Peyer's patch (tissue), 4 donors: Measurements from ENCODE around the gene STPG1. TPM values are rescaled to one million over a fixed set of nuclear protein-coding genes. Genes with fewer than 3 reads are reported as not detected.

Experiments
- DNase-seq, 3 donors: peaks; one replicate each; pipeline ENCODE4 v3.0.0-alpha.2; 2017 to 2019
- H3K27ac ChIP-seq, 4 donors: fragments of 200-600 bp; sonication (generic); one replicate each; pipeline ENCODE4 v1.5.1; 2016 to 2019
- H3K27me3 ChIP-seq, 2 donors: fragments of 200-600 bp; sonication (generic); one replicate each; pipeline ENCODE4 v1.5.1; 2019
- H3K36me3 ChIP-seq, 3 donors: fragments of 200-600 bp; sonication (generic); one replicate each; pipeline ENCODE4 v1.5.1; 2016 to 2019
- H3K4me1 ChIP-seq, 4 donors: fragments of 200-600 bp; sonication (generic); one replicate each; pipeline ENCODE4 v1.5.1; 2016 to 2019
- H3K4me3 ChIP-seq, 4 donors: fragments of 200-600 bp; sonication (generic); 1 replicate in 3 of 4; 2 replicates in 1 of 4; pipeline ENCODE4 v1.5.1; 2016 to 2019; ENCODE audit warnings: mild to moderate bottlenecking in 1 of 4
- H3K9me3 ChIP-seq, 4 donors: fragments of 200-600 bp; sonication (generic); one replicate each; pipeline ENCODE4 v1.5.1; 2016 to 2019; ENCODE audit warnings: mild to moderate bottlenecking in 1 of 4
- POLR2A ChIP-seq, 2 donors: fragments of 450-650 bp; IDR thresholded peaks; one replicate each; pipeline ENCODE4 v1.5.1; 2017; ENCODE audit warnings: antibody characterized with exemption in 2 of 2, mild to moderate bottlenecking in 2 of 2, moderate library complexity in 2 of 2
- total RNA-seq, 4 donors: library from RNA; depleted of rRNA; stranded (reverse); fragments of >200 nt; gene quantifications; one replicate each; pipeline ENCODE4 v1.1.0, GENCODE V29; 2016
- TF ChIP-seq, protein P1 (sequence below), 6 experiments: fragments of 450-650 bp in 4 of 6; fragments of 200-600 bp in 2 of 6; sonication (generic) in 1 of 6; IDR thresholded peaks; one replicate each; pipeline ENCODE4 v1.5.1; 2017 to 2019; ENCODE audit warnings: antibody characterized with exemption in 6 of 6, mild to moderate bottlenecking in 3 of 6, moderate library complexity in 1 of 6

Gene STPG1
- total RNA-seq, 4 donors from 2014 or later = 3.3 to 16.5 (median 15.1) TPM

DNA sequence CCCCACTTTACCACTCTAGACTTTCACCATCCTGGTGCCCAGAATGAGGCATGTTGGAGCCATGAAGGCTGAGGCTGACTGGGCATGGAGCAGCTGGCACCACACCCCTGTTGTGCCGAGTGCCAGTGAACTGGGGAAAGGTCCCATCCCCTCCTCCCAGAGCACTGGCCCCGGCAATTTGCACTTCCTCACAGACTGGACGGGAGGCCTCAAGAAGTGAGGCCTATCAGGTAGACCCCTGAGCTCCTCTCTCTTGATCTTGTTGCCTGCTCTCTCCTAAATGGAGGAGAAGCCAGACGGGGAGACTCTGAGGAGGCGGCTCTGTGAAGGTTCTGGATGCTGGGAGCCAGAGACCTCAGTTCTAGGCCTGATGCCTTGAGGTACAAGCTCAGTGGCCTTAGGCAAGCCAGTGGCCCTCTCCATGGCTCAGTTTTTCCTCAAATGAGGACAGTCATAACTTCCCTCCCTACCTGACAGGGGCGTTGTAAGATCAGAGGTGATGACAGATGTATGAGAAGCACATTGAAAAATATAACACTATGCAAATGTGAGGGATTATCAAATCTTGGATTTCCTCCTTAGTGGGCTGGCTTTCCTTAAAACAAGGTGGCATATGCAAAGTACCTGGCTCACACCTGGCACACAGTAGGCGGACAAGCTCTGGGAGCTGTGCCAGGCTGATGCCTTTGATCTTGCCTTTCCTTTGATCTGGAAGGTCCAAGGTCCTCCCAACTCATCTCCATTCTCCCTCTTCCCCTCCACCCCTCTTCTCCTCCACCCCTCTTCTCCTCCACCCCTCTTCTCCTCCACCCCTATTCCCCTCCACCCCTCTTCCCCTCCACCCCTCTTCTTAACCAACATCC, 87.8 kb downstream of the STPG1 start:
- no peaks in the 10 kb centered on the region for H3K27me3 ChIP-seq
- H3K36me3 ChIP-seq = no peaks in the 10 kb centered on the region
- no peak for DNase-seq
- H3K9me3 ChIP-seq = no peaks in the 10 kb centered on the region
- TF ChIP-seq, protein P1, sequence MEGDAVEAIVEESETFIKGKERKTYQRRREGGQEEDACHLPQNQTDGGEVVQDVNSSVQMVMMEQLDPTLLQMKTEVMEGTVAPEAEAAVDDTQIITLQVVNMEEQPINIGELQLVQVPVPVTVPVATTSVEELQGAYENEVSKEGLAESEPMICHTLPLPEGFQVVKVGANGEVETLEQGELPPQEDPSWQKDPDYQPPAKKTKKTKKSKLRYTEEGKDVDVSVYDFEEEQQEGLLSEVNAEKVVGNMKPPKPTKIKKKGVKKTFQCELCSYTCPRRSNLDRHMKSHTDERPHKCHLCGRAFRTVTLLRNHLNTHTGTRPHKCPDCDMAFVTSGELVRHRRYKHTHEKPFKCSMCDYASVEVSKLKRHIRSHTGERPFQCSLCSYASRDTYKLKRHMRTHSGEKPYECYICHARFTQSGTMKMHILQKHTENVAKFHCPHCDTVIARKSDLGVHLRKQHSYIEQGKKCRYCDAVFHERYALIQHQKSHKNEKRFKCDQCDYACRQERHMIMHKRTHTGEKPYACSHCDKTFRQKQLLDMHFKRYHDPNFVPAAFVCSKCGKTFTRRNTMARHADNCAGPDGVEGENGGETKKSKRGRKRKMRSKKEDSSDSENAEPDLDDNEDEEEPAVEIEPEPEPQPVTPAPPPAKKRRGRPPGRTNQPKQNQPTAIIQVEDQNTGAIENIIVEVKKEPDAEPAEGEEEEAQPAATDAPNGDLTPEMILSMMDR (IDR thresholded peaks at IDR 0.05) = no peak
- TF ChIP-seq POLR2A (IDR thresholded peaks at IDR 0.05) = no peak
- H3K4me1 ChIP-seq = peaks cover 0 to 11% (median 6%) of the 10 kb centered on the region in 4 donors
- H3K27ac ChIP-seq = no peak overlapping the region
- no peak overlapping the region for H3K4me3 ChIP-seq

DNA sequence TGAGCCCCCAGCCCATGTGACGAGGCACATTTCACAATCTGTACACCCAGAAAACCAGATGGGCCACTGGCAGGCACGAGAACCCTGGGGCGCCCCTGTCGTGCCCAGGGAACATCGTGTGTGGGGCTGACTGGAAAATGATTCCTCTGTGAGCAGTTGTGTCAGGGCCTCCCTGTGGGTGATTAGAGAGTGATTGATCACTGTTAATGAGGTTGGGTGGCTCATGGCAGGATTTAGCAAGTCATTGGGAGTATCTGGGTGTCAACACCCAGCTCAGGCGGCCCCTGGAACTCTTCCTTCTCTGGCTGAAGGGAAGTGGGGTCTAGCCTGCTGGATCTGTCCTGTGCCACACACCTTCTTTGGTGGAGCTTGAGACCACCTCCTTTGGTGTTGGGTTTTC, 88.7 kb downstream of the STPG1 start:
- Histone ChIP-seq H3K27me3 (no peaks in the 10 kb centered on the region), H3K4me3 (no peak overlapping the region), H3K36me3 (no peaks in the 10 kb centered on the region), H3K4me1 (peaks cover 0 to 11% (median 6%) of the 10 kb centered on the region in 4 donors), H3K9me3 (no peaks in the 10 kb centered on the region), H3K27ac (no peak overlapping the region)
- TF ChIP-seq, protein P1 (IDR thresholded peaks at IDR 0.05) = no peak
- no peak for TF ChIP-seq POLR2A (IDR thresholded peaks at IDR 0.05)
- no peak for DNase-seq

DNA sequence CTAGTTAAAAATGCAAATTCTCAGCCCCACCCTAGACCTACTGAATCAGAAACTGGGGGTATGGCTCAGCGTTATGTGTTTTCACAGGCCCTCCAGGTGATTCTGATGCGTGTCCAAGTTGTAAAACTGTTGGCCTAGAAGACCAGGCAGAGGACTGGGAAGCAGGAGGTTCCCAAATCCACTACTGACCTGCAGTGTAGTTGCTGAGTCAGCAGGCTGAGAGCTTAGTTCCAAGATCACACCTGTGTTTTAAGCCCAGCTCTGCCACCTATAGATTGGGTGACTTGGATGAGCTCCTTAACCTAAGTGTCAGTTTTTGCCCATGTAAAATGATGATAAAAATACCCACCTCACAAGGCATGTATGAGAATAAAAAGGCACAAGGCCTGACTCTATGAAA, 90.3 kb downstream of the STPG1 start:
- no peaks in the 10 kb centered on the region for H3K27me3 ChIP-seq
- no peak overlapping the region for H3K27ac ChIP-seq
- H3K4me1 ChIP-seq = peaks cover 0 to 24% (median 9%) of the 10 kb centered on the region in 4 donors
- no peaks in the 10 kb centered on the region for H3K9me3 ChIP-seq
- TF ChIP-seq POLR2A (IDR thresholded peaks at IDR 0.05) = no peak
- TF ChIP-seq, protein P1 (IDR thresholded peaks at IDR 0.05) = no peak
- no peak overlapping the region for H3K4me3 ChIP-seq
- no peaks in the 10 kb centered on the region for H3K36me3 ChIP-seq
- no peak for DNase-seq

DNA sequence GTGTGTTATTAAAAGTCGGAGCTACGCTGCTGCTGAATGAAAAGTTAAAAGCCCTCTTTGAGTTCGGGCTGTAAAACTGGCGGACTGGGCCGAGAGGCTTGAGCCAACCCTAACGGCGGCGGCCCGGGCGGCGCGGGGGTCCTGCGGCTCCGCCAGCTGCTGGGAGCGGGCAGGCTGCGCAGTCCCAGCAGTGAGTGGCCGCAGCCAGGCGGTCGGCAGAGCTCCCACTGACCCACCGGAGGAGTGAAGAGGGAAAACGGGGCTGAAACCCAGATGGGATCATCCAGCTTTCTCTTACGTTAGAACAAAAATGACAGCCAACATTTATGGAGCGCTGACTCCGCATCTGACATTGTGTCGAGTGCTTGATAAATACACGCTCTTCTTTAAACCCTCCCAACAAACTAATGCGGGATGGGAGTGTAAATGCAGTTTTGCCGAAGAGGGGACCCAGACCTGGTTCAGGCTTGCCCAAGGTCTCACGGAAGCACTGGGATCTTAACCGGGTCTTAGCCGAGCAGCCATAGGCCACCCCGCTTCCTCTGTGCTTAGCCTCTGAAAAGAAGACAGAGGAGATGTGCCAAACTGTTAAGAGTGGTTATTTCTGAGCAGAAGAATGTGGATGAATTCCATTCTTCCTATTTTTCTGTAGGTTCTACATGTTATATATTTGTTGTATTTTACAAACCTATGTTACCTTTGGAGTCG, 91.0 kb downstream of the STPG1 start:
- DNase-seq = no peak
- H3K36me3 ChIP-seq = no peaks in the 10 kb centered on the region
- H3K4me1 ChIP-seq = peaks cover 0 to 24% (median 9%) of the 10 kb centered on the region in 4 donors
- H3K27ac ChIP-seq = peak overlapping the region in 2 of 4 donors; percentile 41 to 67
- H3K4me3 ChIP-seq = peak overlapping the region; percentile 40 to 65 (median 53)
- no peak for TF ChIP-seq POLR2A (IDR thresholded peaks at IDR 0.05)
- no peaks in the 10 kb centered on the region for H3K9me3 ChIP-seq
- no peaks in the 10 kb centered on the region for H3K27me3 ChIP-seq

DNA sequence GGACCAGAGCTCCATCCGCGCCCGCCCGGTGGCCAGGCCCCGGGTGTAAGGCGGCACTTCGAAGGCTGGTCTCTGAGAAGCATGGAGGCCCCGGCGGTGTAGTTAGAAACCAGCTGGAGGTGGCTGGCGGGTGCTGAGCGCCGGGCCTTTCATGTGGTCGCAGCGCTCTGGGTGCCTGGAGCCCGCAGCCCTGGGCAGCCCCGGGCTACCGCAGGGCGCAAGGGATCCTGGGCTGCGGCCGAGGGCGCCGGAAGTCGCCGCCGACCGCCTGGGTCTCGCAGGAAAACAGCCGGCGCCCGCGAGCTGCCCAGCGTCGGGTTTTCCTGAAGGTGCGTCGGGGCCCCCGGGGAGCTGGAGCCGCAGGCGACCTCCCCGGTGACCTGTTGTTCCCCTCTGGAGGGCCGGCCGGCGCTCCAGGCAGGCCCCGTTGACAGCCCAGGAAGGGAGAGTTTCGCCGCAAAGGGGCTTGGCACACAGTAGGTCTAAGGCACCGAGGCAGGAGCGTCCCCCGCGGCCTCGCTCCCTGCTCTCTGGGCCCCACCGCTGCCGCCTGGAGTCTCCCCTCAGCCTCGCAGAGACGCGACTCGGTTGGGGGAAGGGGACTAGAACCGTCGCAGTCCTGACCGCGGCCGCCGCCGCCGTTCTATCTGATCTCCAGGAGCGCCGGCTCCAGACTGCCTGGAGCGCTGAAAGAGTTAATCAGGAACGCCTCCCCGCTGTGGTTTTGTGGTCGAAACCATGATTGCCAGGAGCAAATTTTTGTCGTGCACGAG, 91.7 kb downstream of the STPG1 start:
- Histone ChIP-seq H3K27ac (peak overlapping the region; percentile 2 to 67 (median 28)), H3K4me1 (peaks cover 0 to 24% (median 9%) of the 10 kb centered on the region in 4 donors), H3K36me3 (no peaks in the 10 kb centered on the region), H3K27me3 (no peaks in the 10 kb centered on the region), H3K9me3 (no peaks in the 10 kb centered on the region), H3K4me3 (peak overlapping the region; percentile 40 to 65 (median 53))
- peak; percentile 64 to 77 (median 67) for DNase-seq
- no peak for TF ChIP-seq POLR2A (IDR thresholded peaks at IDR 0.05)
- TF ChIP-seq, protein P1 (IDR thresholded peaks at IDR 0.05) = no peak
